SJCRH30 (cell line): ENCODE results near the gene GRIN3A. TPM values are rescaled to one million over a fixed set of nuclear protein-coding genes. Genes with fewer than 3 reads are reported as not detected.

Experiments
- total RNA-seq: library from RNA; depleted of rRNA; stranded (reverse); fragments of >200 nt; shearing (Covaris generic); gene quantifications from 2 replicates; pipeline ENCODE4 v1.2.3, GENCODE V29; 2014; rRNA removed

Gene GRIN3A
- total RNA-seq, 1 experiment from 2014 or later = not detected

Other genes with a start within 250 kb of the GRIN3A start
- 48.1 and 51.3 TPM in 2 replicates for gene RNF20, start 204.8 kb downstream of the GRIN3A start, total RNA-seq
- not detected in 2 replicates for gene PPP3R2, start 143.7 kb downstream of the GRIN3A start, total RNA-seq